Prostate gland (tissue), 2 donors: ENCODE measurements around the gene PEAK1.

ENCODE experiments used
- POLR2A ChIP-seq: fragments of 450-650 bp; IDR thresholded peaks from one replicate; pipeline ENCODE4 v1.6.1; 2016; ENCODE audit warnings: antibody characterized with exemption, mild to moderate bottlenecking
- POLR2AphosphoS5 ChIP-seq: sonication (generic); formaldehyde crosslinking; IDR thresholded peaks from one replicate; pipeline ENCODE4 v1.6.1; 2017; ENCODE audit warnings: antibody characterized with exemption
- TF ChIP-seq, protein P1 (sequence below), 4 experiments: fragments of 200-600 bp in 2 of 4; fragments of 450-650 bp in 2 of 4; sonication (generic) in 2 of 4; IDR thresholded peaks; 1 replicate in 3 of 4; 2 replicates in 1 of 4; pipeline ENCODE4 v1.5.1; 2016 to 2019; ENCODE audit warnings: antibody characterized with exemption in 4 of 4, mild to moderate bottlenecking in 2 of 4, moderate library complexity in 2 of 4

DNA sequence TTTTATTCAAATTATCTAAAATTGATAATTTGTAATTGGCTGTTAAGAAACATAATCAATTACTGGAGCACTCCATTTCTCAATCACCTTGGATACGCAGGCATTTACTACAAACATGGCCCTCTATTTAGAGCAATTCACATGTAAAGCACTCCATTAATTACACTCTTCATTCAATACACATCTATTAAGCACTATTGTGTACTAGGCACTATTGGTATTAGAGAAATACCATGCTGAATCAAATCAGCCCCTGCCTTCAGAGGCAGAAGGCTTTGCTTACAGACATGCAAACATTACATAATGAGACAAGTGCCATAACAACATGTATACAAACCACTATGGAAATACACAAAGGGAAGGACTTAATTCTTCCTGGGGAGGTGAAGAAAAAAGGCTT, 69.1 kb downstream of the PEAK1 start:
- TF ChIP-seq, protein P1, sequence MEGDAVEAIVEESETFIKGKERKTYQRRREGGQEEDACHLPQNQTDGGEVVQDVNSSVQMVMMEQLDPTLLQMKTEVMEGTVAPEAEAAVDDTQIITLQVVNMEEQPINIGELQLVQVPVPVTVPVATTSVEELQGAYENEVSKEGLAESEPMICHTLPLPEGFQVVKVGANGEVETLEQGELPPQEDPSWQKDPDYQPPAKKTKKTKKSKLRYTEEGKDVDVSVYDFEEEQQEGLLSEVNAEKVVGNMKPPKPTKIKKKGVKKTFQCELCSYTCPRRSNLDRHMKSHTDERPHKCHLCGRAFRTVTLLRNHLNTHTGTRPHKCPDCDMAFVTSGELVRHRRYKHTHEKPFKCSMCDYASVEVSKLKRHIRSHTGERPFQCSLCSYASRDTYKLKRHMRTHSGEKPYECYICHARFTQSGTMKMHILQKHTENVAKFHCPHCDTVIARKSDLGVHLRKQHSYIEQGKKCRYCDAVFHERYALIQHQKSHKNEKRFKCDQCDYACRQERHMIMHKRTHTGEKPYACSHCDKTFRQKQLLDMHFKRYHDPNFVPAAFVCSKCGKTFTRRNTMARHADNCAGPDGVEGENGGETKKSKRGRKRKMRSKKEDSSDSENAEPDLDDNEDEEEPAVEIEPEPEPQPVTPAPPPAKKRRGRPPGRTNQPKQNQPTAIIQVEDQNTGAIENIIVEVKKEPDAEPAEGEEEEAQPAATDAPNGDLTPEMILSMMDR (IDR thresholded peaks at IDR 0.05) = no peak
- TF ChIP-seq POLR2AphosphoS5 (no peak), POLR2A (no peak)
